SK-N-SH (cell line): Measurements from ENCODE around the gene FGGY. TPM values are rescaled to one million over a fixed set of nuclear protein-coding genes. Genes with fewer than 3 reads are reported as not detected.

Source experiments
- CTCF ChIA-PET: fragments of 300-600, 350-600 bp; formaldehyde crosslinking; extraction: SDS; loops from one replicate; lab custom pipeline; 2021; lab: Yijun Ruan, JAX
- POLR2A ChIA-PET: fragments of 350-600 bp; sonication (Branson Sonifier 250); formaldehyde crosslinking; extraction: SDS; loops from one replicate; lab custom pipeline; 2020; ENCODE audit warnings: antibody characterized with exemption, inconsistent platforms; lab: Yijun Ruan, JAX
- DNase-seq: peaks from one replicate; pipeline ENCODE4 v3.0.0; 2012
- H2AFZ ChIP-seq: fragments of 200-600 bp; sonication (generic); 2 replicates; pipeline ENCODE4 v1.8.1; 2016; ENCODE audit warnings: antibody characterized with exemption, mild to moderate bottlenecking, low read depth
- H3F3A ChIP-seq: fragments of 200-600 bp; sonication (generic); replicated peaks from 2 replicates; pipeline ENCODE3; 2016; ENCODE audit warnings: antibody characterized with exemption, mild to moderate bottlenecking; ENCODE audit not compliant: insufficient read depth
- H3K27ac ChIP-seq, 2 experiments: fragments of 200-500 bp in 1 of 2; fragments of 200-600 bp in 1 of 2; sonication (Bioruptor generic) in 1 of 2; sonication (generic), shearing (Covaris generic) in 1 of 2; 2 replicates each; pipeline versions ENCODE4 v1.5.1 to v1.6.1; 2014 to 2016; ENCODE audit warnings: low read depth in 2 of 2, inconsistent platforms in 1 of 2, low read length in 1 of 2, mild to moderate bottlenecking in 1 of 2, mixed read lengths in 1 of 2
- H3K27me3 ChIP-seq: fragments of 200-600 bp; sonication (generic), shearing (Covaris generic); 2 replicates; pipeline ENCODE4 v1.6.1; 2016; ENCODE audit warnings: mixed run types; ENCODE audit not compliant: insufficient read depth
- H3K36me3 ChIP-seq, 2 experiments: fragments of 200-500 bp in 1 of 2; fragments of 200-600 bp in 1 of 2; sonication (Bioruptor generic) in 1 of 2; sonication (generic) in 1 of 2; replicated peaks in 1 of 2; 2 replicates each; pipeline versions ENCODE3 to v1.5.1; 2014 to 2016; ENCODE audit warnings: low read length in 1 of 2, mild to moderate bottlenecking in 1 of 2; ENCODE audit not compliant: insufficient read depth in 2 of 2, control insufficient read depth in 1 of 2
- H3K4me1 ChIP-seq, 2 experiments: fragments of 200-500 bp in 1 of 2; fragments of 200-600 bp in 1 of 2; sonication (Bioruptor generic) in 1 of 2; sonication (generic), shearing (Covaris generic) in 1 of 2; 2 replicates each; pipeline versions ENCODE4 v1.5.1 to v1.6.1; 2014 to 2016; ENCODE audit warnings: low read depth in 1 of 2, low read length in 1 of 2, mixed run types in 1 of 2; ENCODE audit not compliant: insufficient read depth in 2 of 2, control insufficient read depth in 1 of 2
- H3K4me2 ChIP-seq: fragments of 200-600 bp; sonication (generic), shearing (Covaris generic); 2 replicates; pipeline ENCODE4 v1.6.1; 2017; ENCODE audit warnings: mixed run types
- H3K4me3 ChIP-seq, 2 experiments: fragments of 200-500 bp in 1 of 2; fragments of 200-600 bp in 1 of 2; sonication (Bioruptor generic) in 1 of 2; sonication (generic), shearing (Covaris generic) in 1 of 2; 2 replicates each; pipeline versions ENCODE4 v1.5.1 to v1.8.1; 2014 to 2016; ENCODE audit warnings: low read depth in 2 of 2, inconsistent platforms in 1 of 2, low read length in 1 of 2, mild to moderate bottlenecking in 1 of 2, mixed read lengths in 1 of 2, moderate library complexity in 1 of 2
- H3K79me2 ChIP-seq: fragments of 200-600 bp; sonication (generic); 2 replicates; pipeline ENCODE4 v1.8.1; 2017; ENCODE audit warnings: mild to moderate bottlenecking; ENCODE audit not compliant: insufficient read depth
- H3K9ac ChIP-seq: fragments of 200-600 bp; sonication (generic); 2 replicates; pipeline ENCODE4 v1.6.1; 2017; ENCODE audit warnings: mixed run types
- H3K9me2 ChIP-seq: fragments of 200-600 bp; sonication (generic); 2 replicates; pipeline ENCODE4 v1.6.1; 2017; ENCODE audit warnings: mixed run types
- H3K9me3 ChIP-seq: fragments of 200-600 bp; sonication (generic); 2 replicates; pipeline ENCODE4 v1.6.1; 2017; ENCODE audit warnings: mixed run types, mild to moderate bottlenecking, moderate library complexity
- H4K20me1 ChIP-seq: fragments of 200-600 bp; sonication (generic); 2 replicates; pipeline ENCODE4 v1.6.1; 2017; ENCODE audit warnings: mild to moderate bottlenecking, mixed run types; ENCODE audit not compliant: insufficient read depth
- CHD2 ChIP-seq: fragments of 150-350 bp; IDR thresholded peaks from 2 replicates; pipeline ENCODE4 v1.6.1; 2018; ENCODE audit warnings: low read length; ENCODE audit not compliant: partially characterized antibody
- EZH2phosphoT487 ChIP-seq: fragments of 200-600 bp; sonication (generic); IDR thresholded peaks from 2 replicates; pipeline ENCODE4 v1.6.1; 2017; ENCODE audit warnings: low read depth, mixed run types, mild to moderate bottlenecking, antibody characterized with exemption, moderate library complexity, borderline replicate concordance
- FOSL2 ChIP-seq: IDR thresholded peaks from 2 replicates; pipeline ENCODE4 v1.4.0; 2012; ENCODE audit warnings: low read depth, mild to moderate bottlenecking, moderate library complexity, borderline replicate concordance
- GATA2 ChIP-seq: sonication (generic); formaldehyde crosslinking; IDR thresholded peaks from 2 replicates; pipeline ENCODE4 v1.5.0; 2020; ENCODE audit warnings: mild to moderate bottlenecking, missing genetic modification reagents
- JUND ChIP-seq: IDR thresholded peaks from 2 replicates; pipeline ENCODE4 v1.4.0; 2012
- NRF1 ChIP-seq: IDR thresholded peaks from 2 replicates; pipeline ENCODE4 v1.6.1; 2012; ENCODE audit warnings: low read depth, mild to moderate bottlenecking, low read length
- RAD21 ChIP-seq: IDR thresholded peaks from 2 replicates; pipeline ENCODE4 v1.6.1; 2012; ENCODE audit warnings: mild to moderate bottlenecking, low read length
- RCOR1 ChIP-seq: fragments of 150-350 bp; IDR thresholded peaks from 2 replicates; pipeline ENCODE4 v1.6.1; 2017; ENCODE audit warnings: antibody characterized with exemption, low read length
- RFX5 ChIP-seq: IDR thresholded peaks from 2 replicates; pipeline ENCODE4 v1.6.1; 2012; ENCODE audit warnings: mild to moderate bottlenecking, improper control_type of control experiment, low read length
- SMC3 ChIP-seq: IDR thresholded peaks from 2 replicates; pipeline ENCODE4 v1.6.1; 2012; ENCODE audit warnings: low read depth, low read length, improper control_type of control experiment
- TAF1 ChIP-seq: IDR thresholded peaks from 2 replicates; pipeline ENCODE4 v1.6.1; 2012; ENCODE audit warnings: low read depth, mild to moderate bottlenecking, low read length, moderate library complexity, borderline replicate concordance
- TCF12 ChIP-seq: IDR thresholded peaks from 2 replicates; pipeline ENCODE4 v1.4.0; 2012
- YY1 ChIP-seq: IDR thresholded peaks from 2 replicates; pipeline ENCODE4 v1.4.0; 2012; ENCODE audit warnings: low read depth, mild to moderate bottlenecking
- WGBS: methylation state at CpG from one replicate; pipeline ENCODE4 v1.1.6; 2017; ENCODE audit warnings: low lambda C conversion rate; 5-methylcytosine and 5-hydroxymethylcytosine counted together
- polyA plus RNA-seq, 3 experiments: library from polyadenylated mRNA; depleted of rRNA; stranded (reverse); fragments of >200 nt; gene quantifications; 2 replicates each; pipeline ENCODE4 v1.2.3, GENCODE V29; 2012
- TF ChIP-seq, protein P1 (sequence below): fragments of 200-600 bp; sonication (generic); IDR thresholded peaks from 2 replicates; pipeline ENCODE4 v1.6.1; 2017; ENCODE audit warnings: antibody characterized with exemption, mild to moderate bottlenecking, moderate library complexity
- TF ChIP-seq, protein P2 (sequence below): IDR thresholded peaks from 2 replicates; pipeline ENCODE4 v1.6.1; 2012; ENCODE audit warnings: mild to moderate bottlenecking, low read depth, low read length, moderate library complexity
- TF ChIP-seq, protein P3 (sequence below): fragments of 150-350 bp; IDR thresholded peaks from 2 replicates; pipeline ENCODE4 v1.6.1; 2017; ENCODE audit warnings: antibody characterized with exemption, low read length, low read depth, borderline replicate concordance
- TF ChIP-seq, protein P4 (sequence below): fragments of 150-350 bp; IDR thresholded peaks from 2 replicates; pipeline ENCODE4 v1.6.1; 2016; ENCODE audit warnings: mild to moderate bottlenecking, low read depth, low read length

The FGGY gene
- polyA plus RNA-seq, 1 of the 3 experiments (the other 2 are of a cell fraction), result 10.3 TPM

DNA sequence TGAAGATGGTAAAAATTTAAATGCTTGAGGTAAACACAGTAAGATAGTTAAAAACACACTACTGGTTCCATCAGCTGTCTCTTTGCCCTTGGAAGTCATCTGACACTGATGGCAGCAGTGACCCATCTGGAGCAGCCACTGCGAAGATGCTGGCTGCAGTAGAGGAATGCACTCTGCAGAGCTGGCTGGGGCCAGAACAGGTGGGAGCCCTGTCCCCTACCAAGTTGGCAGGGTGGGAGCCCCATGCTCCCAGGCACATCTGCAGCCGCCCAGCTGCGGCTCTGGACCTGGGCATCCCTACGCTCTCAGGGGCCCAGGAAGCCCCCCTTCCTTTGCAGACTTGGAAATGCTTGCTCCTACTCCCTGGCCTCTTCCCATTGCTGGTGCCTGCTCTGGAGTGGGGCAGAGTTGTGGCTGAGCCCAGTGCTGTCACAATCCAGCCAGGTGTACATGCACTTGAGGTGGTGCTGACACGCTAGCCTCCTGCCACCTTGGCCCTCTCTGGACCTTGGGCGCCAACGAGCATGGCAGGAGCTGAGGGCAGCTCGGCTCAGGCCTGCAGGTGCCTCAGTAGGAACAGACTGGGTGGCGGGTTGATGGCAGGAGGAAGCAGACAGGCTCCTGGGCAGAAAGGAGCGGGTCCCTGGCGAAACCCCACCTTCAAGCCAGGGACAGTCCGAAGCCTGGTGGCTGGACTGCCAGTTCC lies 227.0 kb downstream of the FGGY start:
- Histone ChIP-seq H3K4me3 (no peak overlapping the region), H3K4me2 (no peak overlapping the region), H3F3A (no peaks in the 10 kb centered on the region), H3K9ac (no peak overlapping the region), H3K36me3 (no peaks in the 10 kb centered on the region), H3K9me3 (no peaks in the 10 kb centered on the region), H3K79me2 (no peaks in the 10 kb centered on the region), H3K4me1 (peaks cover 5 to 20% of the 10 kb centered on the region in 2 experiments; a peak in 2 of 4 replicates), H4K20me1 (no peaks in the 10 kb centered on the region), H3K27me3 (no peaks in the 10 kb centered on the region), H3K9me2 (no peaks in the 10 kb centered on the region), H3K27ac (no peak overlapping the region), H2AFZ (no peak overlapping the region)
- WGBS, result 91% methylated on average over 6 of the region's 12 CpGs
- ChIA-PET POLR2A (no interaction called here), CTCF (interaction anchor here (1.4 kb wide), 1 partner anchor 11 kb away, joined by 3 read pairs; no protein-coding TSS in a partner anchor)
- no peak for TF ChIP-seq RAD21
- TF ChIP-seq TCF12, result no peak
- no peak for TF ChIP-seq YY1
- no peak for TF ChIP-seq TAF1
- TF ChIP-seq NRF1, result no peak
- TF ChIP-seq RFX5, result no peak
- TF ChIP-seq, protein P1, sequence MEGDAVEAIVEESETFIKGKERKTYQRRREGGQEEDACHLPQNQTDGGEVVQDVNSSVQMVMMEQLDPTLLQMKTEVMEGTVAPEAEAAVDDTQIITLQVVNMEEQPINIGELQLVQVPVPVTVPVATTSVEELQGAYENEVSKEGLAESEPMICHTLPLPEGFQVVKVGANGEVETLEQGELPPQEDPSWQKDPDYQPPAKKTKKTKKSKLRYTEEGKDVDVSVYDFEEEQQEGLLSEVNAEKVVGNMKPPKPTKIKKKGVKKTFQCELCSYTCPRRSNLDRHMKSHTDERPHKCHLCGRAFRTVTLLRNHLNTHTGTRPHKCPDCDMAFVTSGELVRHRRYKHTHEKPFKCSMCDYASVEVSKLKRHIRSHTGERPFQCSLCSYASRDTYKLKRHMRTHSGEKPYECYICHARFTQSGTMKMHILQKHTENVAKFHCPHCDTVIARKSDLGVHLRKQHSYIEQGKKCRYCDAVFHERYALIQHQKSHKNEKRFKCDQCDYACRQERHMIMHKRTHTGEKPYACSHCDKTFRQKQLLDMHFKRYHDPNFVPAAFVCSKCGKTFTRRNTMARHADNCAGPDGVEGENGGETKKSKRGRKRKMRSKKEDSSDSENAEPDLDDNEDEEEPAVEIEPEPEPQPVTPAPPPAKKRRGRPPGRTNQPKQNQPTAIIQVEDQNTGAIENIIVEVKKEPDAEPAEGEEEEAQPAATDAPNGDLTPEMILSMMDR, result no peak
- TF ChIP-seq, protein P2, sequence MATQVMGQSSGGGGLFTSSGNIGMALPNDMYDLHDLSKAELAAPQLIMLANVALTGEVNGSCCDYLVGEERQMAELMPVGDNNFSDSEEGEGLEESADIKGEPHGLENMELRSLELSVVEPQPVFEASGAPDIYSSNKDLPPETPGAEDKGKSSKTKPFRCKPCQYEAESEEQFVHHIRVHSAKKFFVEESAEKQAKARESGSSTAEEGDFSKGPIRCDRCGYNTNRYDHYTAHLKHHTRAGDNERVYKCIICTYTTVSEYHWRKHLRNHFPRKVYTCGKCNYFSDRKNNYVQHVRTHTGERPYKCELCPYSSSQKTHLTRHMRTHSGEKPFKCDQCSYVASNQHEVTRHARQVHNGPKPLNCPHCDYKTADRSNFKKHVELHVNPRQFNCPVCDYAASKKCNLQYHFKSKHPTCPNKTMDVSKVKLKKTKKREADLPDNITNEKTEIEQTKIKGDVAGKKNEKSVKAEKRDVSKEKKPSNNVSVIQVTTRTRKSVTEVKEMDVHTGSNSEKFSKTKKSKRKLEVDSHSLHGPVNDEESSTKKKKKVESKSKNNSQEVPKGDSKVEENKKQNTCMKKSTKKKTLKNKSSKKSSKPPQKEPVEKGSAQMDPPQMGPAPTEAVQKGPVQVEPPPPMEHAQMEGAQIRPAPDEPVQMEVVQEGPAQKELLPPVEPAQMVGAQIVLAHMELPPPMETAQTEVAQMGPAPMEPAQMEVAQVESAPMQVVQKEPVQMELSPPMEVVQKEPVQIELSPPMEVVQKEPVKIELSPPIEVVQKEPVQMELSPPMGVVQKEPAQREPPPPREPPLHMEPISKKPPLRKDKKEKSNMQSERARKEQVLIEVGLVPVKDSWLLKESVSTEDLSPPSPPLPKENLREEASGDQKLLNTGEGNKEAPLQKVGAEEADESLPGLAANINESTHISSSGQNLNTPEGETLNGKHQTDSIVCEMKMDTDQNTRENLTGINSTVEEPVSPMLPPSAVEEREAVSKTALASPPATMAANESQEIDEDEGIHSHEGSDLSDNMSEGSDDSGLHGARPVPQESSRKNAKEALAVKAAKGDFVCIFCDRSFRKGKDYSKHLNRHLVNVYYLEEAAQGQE, result no peak
- no peak for TF ChIP-seq EZH2phosphoT487
- TF ChIP-seq JUND, result no peak
- TF ChIP-seq FOSL2, result no peak
- no peak for TF ChIP-seq RCOR1
- TF ChIP-seq GATA2 (CRISPR knock-in tag), result no peak
- TF ChIP-seq SMC3, result no peak
- TF ChIP-seq CHD2, result no peak
- TF ChIP-seq, protein P3, sequence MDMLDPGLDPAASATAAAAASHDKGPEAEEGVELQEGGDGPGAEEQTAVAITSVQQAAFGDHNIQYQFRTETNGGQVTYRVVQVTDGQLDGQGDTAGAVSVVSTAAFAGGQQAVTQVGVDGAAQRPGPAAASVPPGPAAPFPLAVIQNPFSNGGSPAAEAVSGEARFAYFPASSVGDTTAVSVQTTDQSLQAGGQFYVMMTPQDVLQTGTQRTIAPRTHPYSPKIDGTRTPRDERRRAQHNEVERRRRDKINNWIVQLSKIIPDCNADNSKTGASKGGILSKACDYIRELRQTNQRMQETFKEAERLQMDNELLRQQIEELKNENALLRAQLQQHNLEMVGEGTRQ, result no peak
- TF ChIP-seq, protein P4, sequence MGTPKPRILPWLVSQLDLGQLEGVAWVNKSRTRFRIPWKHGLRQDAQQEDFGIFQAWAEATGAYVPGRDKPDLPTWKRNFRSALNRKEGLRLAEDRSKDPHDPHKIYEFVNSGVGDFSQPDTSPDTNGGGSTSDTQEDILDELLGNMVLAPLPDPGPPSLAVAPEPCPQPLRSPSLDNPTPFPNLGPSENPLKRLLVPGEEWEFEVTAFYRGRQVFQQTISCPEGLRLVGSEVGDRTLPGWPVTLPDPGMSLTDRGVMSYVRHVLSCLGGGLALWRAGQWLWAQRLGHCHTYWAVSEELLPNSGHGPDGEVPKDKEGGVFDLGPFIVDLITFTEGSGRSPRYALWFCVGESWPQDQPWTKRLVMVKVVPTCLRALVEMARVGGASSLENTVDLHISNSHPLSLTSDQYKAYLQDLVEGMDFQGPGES, result no peak
- DNase-seq, result no peak
